Tibial nerve (tissue), 4 donors: ENCODE data around the gene TFIP11. TPM values are rescaled to one million over a fixed set of nuclear protein-coding genes. Genes with fewer than 3 reads are reported as not detected.

Source experiments
- DNase-seq, 2 donors: peaks; one replicate each; pipeline ENCODE4 v3.0.0-alpha.2; 2019; ENCODE audit warnings: low spot score in 2 of 2
- H3K27ac ChIP-seq, 4 donors: fragments of 200-600 bp; sonication (generic) in 3 of 4; one replicate each; pipeline ENCODE4 v1.5.1; 2017 to 2019; ENCODE audit warnings: mild to moderate bottlenecking in 1 of 4
- H3K27me3 ChIP-seq, 2 donors: fragments of 200-600 bp; sonication (generic) in 1 of 2; one replicate each; pipeline versions ENCODE4 v1.5.1 to v1.6.0; 2017 to 2019
- H3K36me3 ChIP-seq, 3 donors: fragments of 200-600 bp; sonication (generic); one replicate each; pipeline ENCODE4 v1.5.1; 2018 to 2019
- H3K4me1 ChIP-seq, 4 donors: fragments of 200-600 bp; sonication (generic) in 3 of 4; one replicate each; pipeline ENCODE4 v1.5.1; 2017 to 2019
- H3K4me3 ChIP-seq, 4 donors: fragments of 200-600 bp; sonication (generic) in 3 of 4; one replicate each; pipeline ENCODE4 v1.5.1; 2017 to 2019; ENCODE audit warnings: mild to moderate bottlenecking in 1 of 4, moderate library complexity in 1 of 4
- H3K9me3 ChIP-seq, 4 donors: fragments of 200-600 bp; sonication (generic) in 3 of 4; one replicate each; pipeline ENCODE4 v1.5.1; 2017 to 2019
- CTCF ChIP-seq, 5 experiments: fragments of 200-600 bp in 3 of 5; fragments of 450-650 bp in 2 of 5; sonication (generic) in 3 of 5; IDR thresholded peaks; one replicate each; pipeline ENCODE4 v1.5.1; 2016 to 2019; ENCODE audit warnings: antibody characterized with exemption in 5 of 5, mild to moderate bottlenecking in 3 of 5, moderate library complexity in 2 of 5
- EP300 ChIP-seq, 2 donors: sonication (generic); formaldehyde crosslinking; IDR thresholded peaks; one replicate each; pipeline ENCODE4 v1.6.1; 2017; ENCODE audit warnings: antibody characterized with exemption in 2 of 2, mild to moderate bottlenecking in 1 of 2
- POLR2A ChIP-seq, 2 donors: fragments of 450-650 bp; IDR thresholded peaks; one replicate each; pipeline ENCODE4 v1.6.1; 2017; ENCODE audit warnings: antibody characterized with exemption in 2 of 2, mild to moderate bottlenecking in 2 of 2, moderate library complexity in 2 of 2
- WGBS, 2 donors: methylation state at CpG; one replicate each; pipeline ENCODE4 v1.1.5; 2018; 5-methylcytosine and 5-hydroxymethylcytosine counted together
- total RNA-seq, 4 donors: library from RNA; depleted of rRNA; stranded (reverse); fragments of >200 nt; gene quantifications; one replicate each; pipeline ENCODE4 v1.1.0, GENCODE V29; 2016

The TFIP11 gene
- total RNA-seq, 4 donors from 2014 or later = 15.5 to 23.9 (median 19.3) TPM

- 88 to 95% methylated on average over 3 of the region's 3 CpGs for WGBS, 2 donors
- no peaks in the 10 kb centered on the region for H3K9me3 ChIP-seq
- H3K36me3 ChIP-seq = no peaks in the 10 kb centered on the region
- TF ChIP-seq CTCF (IDR thresholded peaks at IDR 0.05) (no peak), POLR2A (IDR thresholded peaks at IDR 0.05) (no peak), EP300 (IDR thresholded peaks at IDR 0.05) (no peak)
- no peak overlapping the region for H3K27ac ChIP-seq
- H3K4me1 ChIP-seq = peaks cover 0 to 22% (median 3%) of the 10 kb centered on the region in 4 donors
- H3K27me3 ChIP-seq = no peaks in the 10 kb centered on the region
- H3K4me3 ChIP-seq = no peak overlapping the region
- no peak for DNase-seq
Measured at GRCh38 chr22:26548303-26548702, 36.0 kb upstream of the TFIP11 start.

GRCh38 chr22:26547837-26548236 lies 35.6 kb upstream of the TFIP11 start:
- TF ChIP-seq POLR2A (IDR thresholded peaks at IDR 0.05) (no peak), EP300 (IDR thresholded peaks at IDR 0.05) (no peak), CTCF (IDR thresholded peaks at IDR 0.05) (no peak)
- H3K4me1 ChIP-seq = peaks cover 0 to 22% (median 3%) of the 10 kb centered on the region in 4 donors
- no peak overlapping the region for H3K27ac ChIP-seq
- H3K27me3 ChIP-seq = no peaks in the 10 kb centered on the region
- no peak overlapping the region for H3K4me3 ChIP-seq
- peaks cover 0 to under 1% (median 0%) of the 10 kb centered on the region in 3 donors for H3K36me3 ChIP-seq
- no peak for DNase-seq
- no peaks in the 10 kb centered on the region for H3K9me3 ChIP-seq
- WGBS, 2 donors = 91 to 95% methylated on average over 4 of the region's 4 CpGs

- WGBS, 2 donors = 71 to 91% methylated on average over 7 of the region's 7 CpGs
- no peak for DNase-seq
- TF ChIP-seq CTCF (IDR thresholded peaks at IDR 0.05) = no peak
- TF ChIP-seq POLR2A (IDR thresholded peaks at IDR 0.05) = no peak
- no peak for TF ChIP-seq EP300 (IDR thresholded peaks at IDR 0.05)
- no peak overlapping the region for H3K4me3 ChIP-seq
- H3K4me1 ChIP-seq = peaks cover 0 to 22% (median 3%) of the 10 kb centered on the region in 4 donors
- no peak overlapping the region for H3K27ac ChIP-seq
- H3K36me3 ChIP-seq = peaks cover 0 to 4% (median 0%) of the 10 kb centered on the region in 3 donors
- H3K9me3 ChIP-seq = no peaks in the 10 kb centered on the region
- H3K27me3 ChIP-seq = no peaks in the 10 kb centered on the region
Measured at GRCh38 chr22:26547426-26547825, 35.2 kb upstream of the TFIP11 start.

GRCh38 chr22:26546282-26546681 lies 34.0 kb upstream of the TFIP11 start:
- 69 to 72% methylated on average over 5 of the region's 5 CpGs for WGBS, 2 donors
- no peak for DNase-seq
- Histone ChIP-seq H3K36me3 (peaks cover 0 to 13% (median 0%) of the 10 kb centered on the region in 3 donors), H3K27me3 (no peaks in the 10 kb centered on the region), H3K9me3 (no peaks in the 10 kb centered on the region), H3K4me3 (no peak overlapping the region), H3K4me1 (peaks cover 0 to 19% (median 2%) of the 10 kb centered on the region in 4 donors), H3K27ac (no peak overlapping the region)
- TF ChIP-seq CTCF (IDR thresholded peaks at IDR 0.05) = no peak
- no peak for TF ChIP-seq POLR2A (IDR thresholded peaks at IDR 0.05)
- TF ChIP-seq EP300 (IDR thresholded peaks at IDR 0.05) = no peak

- 80 to 88% methylated on average over 5 of the region's 5 CpGs for WGBS, 2 donors
- Histone ChIP-seq H3K27ac (no peak overlapping the region), H3K9me3 (no peaks in the 10 kb centered on the region), H3K36me3 (peaks cover 0 to 17% (median 0%) of the 10 kb centered on the region in 3 donors), H3K27me3 (no peaks in the 10 kb centered on the region), H3K4me3 (no peak overlapping the region), H3K4me1 (peaks cover 0 to 15% (median 0%) of the 10 kb centered on the region in 4 donors)
- TF ChIP-seq POLR2A (IDR thresholded peaks at IDR 0.05) = no peak
- no peak for TF ChIP-seq EP300 (IDR thresholded peaks at IDR 0.05)
- TF ChIP-seq CTCF (IDR thresholded peaks at IDR 0.05) = no peak
- no peak for DNase-seq
Measured at GRCh38 chr22:26545827-26546226, 33.6 kb upstream of the TFIP11 start.
